GM23338 (cell line): ENCODE measurements around the gene RPL12. TPM values are rescaled to one million over a fixed set of nuclear protein-coding genes. Genes with fewer than 3 reads are reported as not detected.

Experiments
- ATAC-seq: fragments of 200-7000 bp; cut with Tn5 transposase; 3 replicates; pipeline ENCODE4 v1.9.1; 2020
- DNase-seq: peaks from one replicate; pipeline ENCODE4 v3.0.0-alpha.2; 2015; ENCODE audit warnings: low spot score
- H2AFZ ChIP-seq: fragments of 200-600 bp; sonication (generic); 2 replicates; pipeline ENCODE4 v1.8.0; 2016; ENCODE audit warnings: antibody characterized with exemption, mild to moderate bottlenecking, moderate library complexity
- H3F3A ChIP-seq: fragments of 200-600 bp; sonication (generic); replicated peaks from 2 replicates; pipeline ENCODE4 v1.8.0; 2017; ENCODE audit warnings: antibody characterized with exemption, mixed run types, low read depth
- H3K27ac ChIP-seq: fragments of 200-600 bp; sonication (generic); 2 replicates; pipeline ENCODE4 v1.6.1; 2016; ENCODE audit warnings: low read depth
- H3K27me3 ChIP-seq: fragments of 200-600 bp; sonication (generic); 2 replicates; pipeline ENCODE4 v1.8.0; 2016; ENCODE audit warnings: mild to moderate bottlenecking, mixed run types, moderate library complexity; ENCODE audit not compliant: insufficient read depth
- H3K36me3 ChIP-seq: fragments of 200-600 bp; sonication (generic); 2 replicates; pipeline ENCODE4 v1.8.0; 2016; ENCODE audit warnings: mild to moderate bottlenecking; ENCODE audit not compliant: insufficient read depth
- H3K4me1 ChIP-seq: fragments of 200-600 bp; sonication (generic); 2 replicates; pipeline ENCODE4 v1.8.0; 2016; ENCODE audit warnings: mild to moderate bottlenecking, moderate library complexity; ENCODE audit not compliant: insufficient read depth
- H3K4me2 ChIP-seq: fragments of 200-600 bp; sonication (generic); 2 replicates; pipeline ENCODE4 v1.7.1; 2017; ENCODE audit warnings: mixed run types
- H3K4me3 ChIP-seq: fragments of 200-600 bp; sonication (generic); 2 replicates; pipeline ENCODE4 v1.6.1; 2016; ENCODE audit warnings: mixed run types
- H3K79me2 ChIP-seq: fragments of 200-600 bp; sonication (generic); replicated peaks from 2 replicates; pipeline ENCODE4 v1.8.0; 2017; ENCODE audit warnings: mild to moderate bottlenecking; ENCODE audit not compliant: insufficient read depth
- H3K9me2 ChIP-seq: fragments of 200-600 bp; sonication (generic); 2 replicates; pipeline ENCODE4 v1.8.0; 2017; ENCODE audit not compliant: insufficient read depth
- H4K20me1 ChIP-seq: fragments of 200-600 bp; sonication (generic); replicated peaks from 2 replicates; pipeline ENCODE4 v1.8.0; 2017; ENCODE audit warnings: mild to moderate bottlenecking; ENCODE audit not compliant: insufficient read depth
- H3K27ac Mint-ChIP-seq: 2 replicates; pipeline ENCODE4 v1.8.0; 2020; ENCODE audit warnings: inconsistent platforms, mild to moderate bottlenecking, moderate library complexity, mixed read lengths
- H3K27me3 Mint-ChIP-seq: 3 replicates; pipeline ENCODE4 v1.8.0; 2022; ENCODE audit warnings: low read depth, mild to moderate bottlenecking, moderate library complexity, mixed read lengths, inconsistent platforms; ENCODE audit not compliant: insufficient read depth, poor library complexity
- H3K36me3 Mint-ChIP-seq: 3 replicates; pipeline ENCODE4 v1.8.0; 2021; ENCODE audit warnings: low read depth, mild to moderate bottlenecking, inconsistent platforms, moderate library complexity, mixed read lengths
- H3K4me1 Mint-ChIP-seq: 3 replicates; pipeline ENCODE4 v1.8.0; 2020; ENCODE audit warnings: mild to moderate bottlenecking, inconsistent platforms, mixed read lengths
- H3K4me3 Mint-ChIP-seq: 3 replicates; pipeline ENCODE4 v1.8.0; 2021; ENCODE audit warnings: moderate library complexity, mild to moderate bottlenecking, inconsistent platforms, mixed read lengths
- H3K9me3 Mint-ChIP-seq: 3 replicates; pipeline ENCODE4 v1.8.0; 2020; ENCODE audit warnings: moderate library complexity, mild to moderate bottlenecking, inconsistent platforms, mixed read lengths
- CREB1 ChIP-seq: fragments of 250-450 bp; sonication (Bioruptor Pico); IDR thresholded peaks from 2 replicates; pipeline ENCODE4 v1.5.0; 2020; ENCODE audit warnings: low read depth, mild to moderate bottlenecking, moderate library complexity
- CTCF ChIP-seq, 2 experiments: fragments of 200-600 bp in 1 of 2; sonication (generic) in 1 of 2; conservative IDR thresholded peaks; 2 replicates each; pipeline versions ENCODE4 v1.5.1 to v1.6.1; 2016 to 2017; ENCODE audit warnings: antibody characterized with exemption in 2 of 2, low read depth in 2 of 2, mild to moderate bottlenecking in 2 of 2, moderate library complexity in 1 of 2
- EZH2phosphoT487 ChIP-seq: fragments of 200-600 bp; sonication (generic); IDR thresholded peaks from one replicate; pipeline ENCODE4 v1.8.1; 2018; ENCODE audit warnings: antibody characterized with exemption; ENCODE audit not compliant: unreplicated experiment
- JUNB ChIP-seq: IDR thresholded peaks from one replicate; pipeline ENCODE4 v1.6.1; 2016; ENCODE audit warnings: antibody characterized with exemption; ENCODE audit not compliant: unreplicated experiment
- POLR2AphosphoS5 ChIP-seq: IDR thresholded peaks from 2 replicates; pipeline ENCODE4 v1.6.1; 2016; ENCODE audit warnings: antibody characterized with exemption, low read depth
- REST ChIP-seq: IDR thresholded peaks from one replicate; pipeline ENCODE4 v1.6.1; 2018; ENCODE audit warnings: antibody characterized with exemption; ENCODE audit not compliant: unreplicated experiment
- ZNF331 ChIP-seq: fragments of 250-450 bp; sonication (Bioruptor Pico); IDR thresholded peaks from 2 replicates; pipeline ENCODE4 v1.5.0; 2020; ENCODE audit warnings: low read depth, mild to moderate bottlenecking, moderate library complexity
- polyA plus RNA-seq: library from polyadenylated mRNA; unstranded; fragments of >200 nt; fragmentation: Nextera tagmentation; extraction: Ambion mirVana; gene quantifications from 2 replicates; pipeline ENCODE4 v1.2.1, GENCODE V29; 2016
- total RNA-seq: library from RNA; depleted of rRNA; stranded (reverse); fragments of >200 nt; shearing (Covaris generic); gene quantifications from 2 replicates; pipeline ENCODE4 v1.2.3, GENCODE V29; 2014

Gene RPL12
- total and polyA plus RNA-seq, 2 experiments from 2014 or later, result 2,121 to 2,596 TPM

- TF ChIP-seq REST, result no peak
- TF ChIP-seq JUNB, result no peak
- TF ChIP-seq ZNF331 (CRISPR knock-in tag), result no peak
- no peak for TF ChIP-seq CTCF (conservative IDR thresholded peaks at IDR 0.05; ENCODE audit: low read depth in 2 of 2)
- no peak for TF ChIP-seq POLR2AphosphoS5
- TF ChIP-seq EZH2phosphoT487, result no peak
Observed at GRCh38 chr9:127488946-127489345, 37.7 kb upstream of the RPL12 start (continued).

- H3K4me2 ChIP-seq, result no peak overlapping the region
- TF ChIP-seq CREB1 (CRISPR knock-in tag) (no peak), CTCF (conservative IDR thresholded peaks at IDR 0.05; ENCODE audit: low read depth in 2 of 2) (peak; percentile 15 to 27; a peak in 1 of 4 replicates)
- 0 out of 2 replicates have a peak, but pooled peaks cover 3% of the 10 kb centered on the region for H3F3A ChIP-seq
- 0 out of 2 replicates have a peak, but pooled peaks cover 15% of the 10 kb centered on the region for H3K36me3 ChIP-seq
- Mint-ChIP-seq H3K27me3 (peaks cover 5% of the 10 kb centered on the region), H3K9me3 (no peaks in the 10 kb centered on the region), H3K4me3 (no peak overlapping the region), H3K4me1 (peaks cover 5% of the 10 kb centered on the region), H3K27ac (peak overlapping the region; percentile 75; the same call in 1 of the 2 replicates), H3K36me3 (peaks cover 12% of the 10 kb centered on the region; the same call in 1 of the 3 replicates)
- no peak overlapping the region for H2AFZ ChIP-seq
- H3K4me1 ChIP-seq, result no peaks in the 10 kb centered on the region
- DNase-seq (no peak), ATAC-seq (no peak)
- no peaks in the 10 kb centered on the region for H3K79me2 ChIP-seq
- no peaks in the 10 kb centered on the region; the same call in 1 of the 2 replicates for H4K20me1 ChIP-seq
- no peaks in the 10 kb centered on the region for H3K9me2 ChIP-seq
- no peaks in the 10 kb centered on the region for H3K27me3 ChIP-seq
- no peak overlapping the region for H3K4me3 ChIP-seq
- H3K27ac ChIP-seq, result no peak overlapping the region
Observed at GRCh38 chr9:127485995-127486394, 34.8 kb upstream of the RPL12 start.
